Sigmoid colon (tissue), 7 donors: ENCODE results near the gene MLIP. TPM values are rescaled to one million over a fixed set of nuclear protein-coding genes. Genes with fewer than 3 reads are reported as not detected.
"Not testable (repeated sequence)": the region's sequence is repeated elsewhere in the genome, so short reads cannot be mapped to it uniquely, and the experiment has no call there.

Experiments
- DNase-seq: peaks from one replicate; pipeline ENCODE4 v3.0.0-alpha.2; 2019
- H3K27ac ChIP-seq, 4 donors: fragments of 200-600 bp; sonication (generic); one replicate each; pipeline ENCODE4 v1.5.1; 2016 to 2019; ENCODE audit warnings: mild to moderate bottlenecking in 1 of 4
- H3K27me3 ChIP-seq, 3 donors: fragments of 200-600 bp; sonication (generic); one replicate each; pipeline ENCODE4 v1.5.1; 2019; ENCODE audit warnings: mild to moderate bottlenecking in 1 of 3
- H3K36me3 ChIP-seq, 4 donors: fragments of 200-600 bp; sonication (generic); one replicate each; pipeline ENCODE4 v1.5.1; 2016 to 2019
- H3K4me1 ChIP-seq, 4 donors: fragments of 200-600 bp; sonication (generic); one replicate each; pipeline ENCODE4 v1.5.1; 2017 to 2019
- H3K4me3 ChIP-seq, 4 donors: fragments of 200-600 bp; sonication (generic); one replicate each; pipeline ENCODE4 v1.5.1; 2017 to 2019; ENCODE audit warnings: mild to moderate bottlenecking in 2 of 4, moderate library complexity in 1 of 4
- H3K9me3 ChIP-seq, 4 donors: fragments of 200-600 bp in 3 of 4; sonication (generic) in 3 of 4; one replicate each; pipeline versions ENCODE4 v1.5.1 to v1.6.1; 2013 to 2019
- CTCF ChIP-seq, 4 experiments: fragments of 450-650 bp in 3 of 4; fragments of 200-600 bp in 1 of 4; IDR thresholded peaks; one replicate each; pipeline ENCODE4 v1.5.1; 2016 to 2019; ENCODE audit warnings: antibody characterized with exemption in 4 of 4, mild to moderate bottlenecking in 3 of 4, moderate library complexity in 2 of 4
- EP300 ChIP-seq, 4 donors: sonication (generic); formaldehyde crosslinking; IDR thresholded peaks; one replicate each; pipeline ENCODE4 v1.6.1; 2017; ENCODE audit warnings: antibody characterized with exemption in 4 of 4
- POLR2A ChIP-seq, 2 donors: fragments of 450-650 bp; IDR thresholded peaks; one replicate each; pipeline ENCODE4 v1.6.1; 2016; ENCODE audit warnings: antibody characterized with exemption in 2 of 2, mild to moderate bottlenecking in 2 of 2, moderate library complexity in 2 of 2
- POLR2AphosphoS5 ChIP-seq, 4 donors: sonication (generic); formaldehyde crosslinking; IDR thresholded peaks; one replicate each; pipeline ENCODE4 v1.6.1; 2017; ENCODE audit warnings: antibody characterized with exemption in 4 of 4
- WGBS, 2 donors: extraction: QIAGEN DNeasy Blood & Tissue Kit; methylation state at CpG; one replicate each; pipeline ENCODE4 v1.1.7; 2013; 5-methylcytosine and 5-hydroxymethylcytosine counted together
- intact Hi-C: fragments of 100-400 bp; cut with DNase I; formaldehyde crosslinking; loops from one replicate; pipeline ENCODE4 v1.15.1; 2023
- polyA plus RNA-seq, 3 donors: library from polyadenylated mRNA; stranded (reverse); fragments of 200-250 nt; gene quantifications; one replicate each; pipeline ENCODE4 v1.2.3, GENCODE V29; 2013
- total RNA-seq, 4 donors: library from RNA; depleted of rRNA; stranded (reverse); fragments of >200 nt; gene quantifications; one replicate each; pipeline ENCODE4 v1.1.0, GENCODE V29; 2016
- donor health status: healthy with polysubstance abuse.
- donor health status: Bipolar disorder and iron deficiency.
- donor health status: healthy.

Gene MLIP
- total and polyA plus RNA-seq, 7 donors, result 0.31 to 2.8 (median 1.2) TPM; not detected in 2

DNA sequence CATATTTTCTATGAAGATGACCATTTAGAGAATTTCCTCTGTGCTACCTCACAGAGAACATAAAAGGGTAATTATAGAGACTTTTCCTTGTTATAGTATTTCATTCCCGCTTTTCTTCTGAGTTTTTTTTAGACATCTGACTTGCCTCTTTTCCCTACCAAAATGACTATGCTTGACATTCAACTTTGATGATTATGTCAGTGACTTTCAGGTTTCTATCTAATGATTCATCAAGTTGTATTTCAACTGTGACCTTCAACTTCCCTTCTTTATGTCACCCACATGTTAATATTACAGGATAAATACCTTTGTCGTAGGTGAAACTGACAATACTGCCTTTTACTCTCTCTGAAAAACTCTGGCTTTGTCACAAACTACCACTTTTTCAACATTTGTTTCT is 95.3 kb downstream of the MLIP start:
- H3K9me3 ChIP-seq, result no peaks in the 10 kb centered on the region
- WGBS, 2 donors, result 83 to 84% methylated on average over 2 of the region's 2 CpGs
- TF ChIP-seq CTCF (IDR thresholded peaks at IDR 0.05) (no peak), POLR2AphosphoS5 (IDR thresholded peaks at IDR 0.05) (no peak), EP300 (IDR thresholded peaks at IDR 0.05) (no peak), POLR2A (IDR thresholded peaks at IDR 0.05) (no peak)
- no peak for DNase-seq
- H3K4me1 ChIP-seq, result peaks cover 0 to 4% (median 0%) of the 10 kb centered on the region in 4 donors
- no peaks in the 10 kb centered on the region for H3K36me3 ChIP-seq
- no peak overlapping the region for H3K4me3 ChIP-seq
- no peak overlapping the region for H3K27ac ChIP-seq
- intact Hi-C loops, result no loop called here
- no peaks in the 10 kb centered on the region for H3K27me3 ChIP-seq

DNA sequence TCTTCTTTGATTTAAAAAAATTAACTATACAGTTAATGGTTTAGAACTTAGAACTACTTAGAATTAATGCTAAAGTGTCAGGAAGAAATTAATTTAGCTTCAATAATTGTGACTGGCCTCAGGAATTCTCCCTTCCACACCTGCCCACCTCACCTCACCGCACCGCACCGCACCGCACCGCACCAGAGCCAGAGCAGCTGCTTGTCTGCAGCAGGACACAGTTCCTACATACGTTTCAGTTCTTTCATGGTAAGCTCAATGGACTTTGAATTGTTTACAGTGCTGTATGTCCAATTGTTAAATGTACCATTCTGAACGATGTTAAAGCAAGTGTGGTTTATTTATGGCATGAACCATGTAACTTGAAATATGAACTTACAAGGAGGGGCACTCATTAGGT is 98.7 kb downstream of the MLIP start:
- H3K36me3 ChIP-seq, intact Hi-C loops, H3K4me3 ChIP-seq, H3K27me3 ChIP-seq, H3K4me1 ChIP-seq, DNase-seq, H3K9me3 ChIP-seq, H3K27ac ChIP-seq: not testable (repeated sequence)
- WGBS, 2 donors, result 16 to 73% methylated on average over 6 of the region's 7 CpGs

- Histone ChIP-seq H3K9me3 (no peaks in the 10 kb centered on the region), H3K27ac (no peak overlapping the region), H3K36me3 (no peaks in the 10 kb centered on the region), H3K4me3 (no peak overlapping the region), H3K4me1 (no peaks in the 10 kb centered on the region), H3K27me3 (no peaks in the 10 kb centered on the region)
- intact Hi-C loops, result no loop called here
- DNase-seq, result no peak
- TF ChIP-seq EP300 (IDR thresholded peaks at IDR 0.05), result no peak
- TF ChIP-seq CTCF (IDR thresholded peaks at IDR 0.05), result no peak
- TF ChIP-seq POLR2AphosphoS5 (IDR thresholded peaks at IDR 0.05), result no peak
- TF ChIP-seq POLR2A (IDR thresholded peaks at IDR 0.05), result no peak
- WGBS, 2 donors, result 68 to 89% methylated on average over 1 of the region's 1 CpG
Measured at GRCh38 chr6:54214286-54214685, 103.0 kb downstream of the MLIP start.

GRCh38 chr6:54216336-54216735 is 105.1 kb downstream of the MLIP start:
- no peak for DNase-seq
- Histone ChIP-seq H3K36me3 (no peaks in the 10 kb centered on the region), H3K9me3 (no peaks in the 10 kb centered on the region), H3K4me3 (no peak overlapping the region), H3K4me1 (no peaks in the 10 kb centered on the region), H3K27me3 (no peaks in the 10 kb centered on the region), H3K27ac (no peak overlapping the region)
- TF ChIP-seq EP300 (IDR thresholded peaks at IDR 0.05), result no peak
- TF ChIP-seq POLR2AphosphoS5 (IDR thresholded peaks at IDR 0.05), result no peak
- no peak for TF ChIP-seq CTCF (IDR thresholded peaks at IDR 0.05)
- no peak for TF ChIP-seq POLR2A (IDR thresholded peaks at IDR 0.05)
- intact Hi-C loops, result no loop called here

- no peak for TF ChIP-seq EP300 (IDR thresholded peaks at IDR 0.05)
- TF ChIP-seq POLR2AphosphoS5 (IDR thresholded peaks at IDR 0.05), result no peak
- TF ChIP-seq CTCF (IDR thresholded peaks at IDR 0.05), result no peak
- no peak for TF ChIP-seq POLR2A (IDR thresholded peaks at IDR 0.05)
- H3K27ac ChIP-seq, result no peak overlapping the region
- no peak for DNase-seq
- no peak overlapping the region for H3K4me3 ChIP-seq
- no peaks in the 10 kb centered on the region for H3K36me3 ChIP-seq
- 25 to 47% methylated on average over 3 of the region's 3 CpGs for WGBS, 2 donors
- no peaks in the 10 kb centered on the region for H3K9me3 ChIP-seq
- no peaks in the 10 kb centered on the region for H3K4me1 ChIP-seq
- intact Hi-C loops, result no loop called here
- no peaks in the 10 kb centered on the region for H3K27me3 ChIP-seq
Measured at GRCh38 chr6:54217018-54217417, 105.8 kb downstream of the MLIP start.
